Neural progenitor cell (in vitro differentiated cells): ENCODE results near the gene LSM2. TPM values are rescaled to one million over a fixed set of nuclear protein-coding genes. Genes with fewer than 3 reads are reported as not detected.

ENCODE experiments used
- DNase-seq: peaks from one replicate; pipeline ENCODE4 v3.0.0-alpha.2; 2016; ENCODE audit warnings: low spot score
- H2AFZ ChIP-seq: fragments of 200-600 bp; sonication (generic); replicated peaks from 2 replicates; pipeline ENCODE4 v1.6.1; 2016; ENCODE audit warnings: antibody characterized with exemption
- H3F3A ChIP-seq: fragments of 200-600 bp; sonication (generic); 2 replicates; pipeline ENCODE4 v1.6.1; 2016; ENCODE audit warnings: antibody characterized with exemption, low read depth
- H3K27ac ChIP-seq: fragments of 200-600 bp; sonication (generic); 2 replicates; pipeline ENCODE4 v1.5.1; 2016; ENCODE audit warnings: mild to moderate bottlenecking
- H3K27me3 ChIP-seq: fragments of 200-600 bp; sonication (generic); 2 replicates; pipeline ENCODE4 v1.6.1; 2016; ENCODE audit warnings: mild to moderate bottlenecking, moderate library complexity
- H3K36me3 ChIP-seq: fragments of 200-600 bp; sonication (generic); 2 replicates; pipeline ENCODE4 v1.5.1; 2016
- H3K4me1 ChIP-seq: fragments of 200-600 bp; sonication (generic); 2 replicates; pipeline ENCODE4 v1.6.1; 2016; ENCODE audit warnings: mixed run types
- H3K4me2 ChIP-seq: fragments of 200-600 bp; sonication (generic); 2 replicates; pipeline ENCODE4 v1.6.1; 2016
- H3K4me3 ChIP-seq: fragments of 200-600 bp; sonication (generic); 2 replicates; pipeline ENCODE4 v1.5.1; 2016
- H3K79me2 ChIP-seq: fragments of 200-600 bp; sonication (generic); 2 replicates; pipeline ENCODE4 v1.6.1; 2016; ENCODE audit warnings: low read depth
- H3K9ac ChIP-seq: fragments of 200-600 bp; sonication (generic); 2 replicates; pipeline ENCODE4 v1.6.1; 2016
- H3K9me3 ChIP-seq: fragments of 200-600 bp; sonication (generic); 2 replicates; pipeline ENCODE4 v1.5.1; 2016; ENCODE audit warnings: low read depth
- H4K20me1 ChIP-seq: fragments of 200-600 bp; sonication (generic); 2 replicates; pipeline ENCODE4 v1.6.1; 2016; ENCODE audit warnings: low read depth
- H3K27ac Mint-ChIP-seq: 3 replicates; pipeline ENCODE4 v1.8.0; 2021; ENCODE audit warnings: mixed read lengths
- H3K27me3 Mint-ChIP-seq: 2 replicates; pipeline ENCODE4 v1.8.0; 2022; ENCODE audit warnings: low read depth, mild to moderate bottlenecking, inconsistent platforms, moderate library complexity, mixed read lengths; ENCODE audit not compliant: insufficient read depth
- H3K36me3 Mint-ChIP-seq: 3 replicates; pipeline ENCODE4 v1.8.0; 2021; ENCODE audit warnings: mixed read lengths
- H3K4me1 Mint-ChIP-seq: 3 replicates; pipeline ENCODE4 v1.8.0; 2021; ENCODE audit warnings: mixed read lengths
- H3K4me3 Mint-ChIP-seq: 3 replicates; pipeline ENCODE4 v1.8.0; 2021; ENCODE audit warnings: mild to moderate bottlenecking, moderate library complexity, mixed read lengths
- H3K9me3 Mint-ChIP-seq: 3 replicates; pipeline ENCODE4 v1.8.0; 2020; ENCODE audit warnings: mixed read lengths
- CTCF ChIP-seq: fragments of 200-600 bp; sonication (generic); IDR thresholded peaks from 2 replicates; pipeline ENCODE4 v1.5.1; 2017; ENCODE audit warnings: antibody characterized with exemption, mild to moderate bottlenecking
- EZH2 ChIP-seq: fragments of 200-600 bp; sonication (generic); IDR thresholded peaks from 2 replicates; pipeline ENCODE4 v1.6.1; 2017; ENCODE audit warnings: antibody characterized with exemption, mild to moderate bottlenecking, moderate library complexity
- EZH2phosphoT487 ChIP-seq: fragments of 200-600 bp; sonication (generic); IDR thresholded peaks from 2 replicates; pipeline ENCODE4 v1.6.1; 2017; ENCODE audit warnings: antibody characterized with exemption
- total RNA-seq: library from RNA; depleted of rRNA; stranded (reverse); fragments of >200 nt; gene quantifications from 2 replicates; pipeline ENCODE4 v1.2.3, GENCODE V29; 2015; ENCODE audit warnings: low replicate concordance

The LSM2 gene
- total RNA-seq, 1 donor from 2014 or later, result 105 TPM

- Mint-ChIP-seq H3K27me3 (no peaks in the 10 kb centered on the region), H3K4me3 (no peak within 1 kb of the TSS), H3K36me3 (peaks cover 4% of the 10 kb centered on the region), H3K9me3 (no peaks in the 10 kb centered on the region), H3K4me1 (peaks cover 6% of the 10 kb centered on the region), H3K27ac (peak within 1 kb of the TSS; percentile 21)
- Histone ChIP-seq H3K9ac (no peak within 1 kb of the TSS), H3K9me3 (no peaks in the 10 kb centered on the region), H3K27ac (no peak within 1 kb of the TSS), H3K36me3 (no peaks in the 10 kb centered on the region), H3F3A (no peaks in the 10 kb centered on the region), H3K79me2 (no peaks in the 10 kb centered on the region), H3K27me3 (no peaks in the 10 kb centered on the region), H2AFZ (no peak within 1 kb of the TSS), H3K4me2 (no peak within 1 kb of the TSS), H3K4me1 (no peaks in the 10 kb centered on the region), H3K4me3 (no peak within 1 kb of the TSS), H4K20me1 (no peaks in the 10 kb centered on the region)
- DNase-seq, result no peak
- no peak for TF ChIP-seq EZH2
- TF ChIP-seq CTCF, result no peak
- TF ChIP-seq EZH2phosphoT487, result no peak
Observed at GRCh38 chr6:31776989-31777666, 29.6 kb downstream of the LSM2 start, which contains the start of gene VWA7. Gene VWA7 (minus strand): TSS chr6:31777328. CDS start chr6:31776779, 549 bp downstream.

- H4K20me1 ChIP-seq, result no peaks in the 10 kb centered on the region
- Mint-ChIP-seq H3K4me1 (peaks cover 6% of the 10 kb centered on the region), H3K9me3 (no peaks in the 10 kb centered on the region), H3K27ac (peak overlapping the region; percentile 14), H3K4me3 (no peak overlapping the region), H3K27me3 (no peaks in the 10 kb centered on the region), H3K36me3 (peaks cover 4% of the 10 kb centered on the region)
- H3F3A ChIP-seq, result no peaks in the 10 kb centered on the region
- H3K4me2 ChIP-seq, result no peak overlapping the region
- H3K4me1 ChIP-seq, result no peaks in the 10 kb centered on the region
- H3K36me3 ChIP-seq, result no peaks in the 10 kb centered on the region
- H3K79me2 ChIP-seq, result no peaks in the 10 kb centered on the region
- no peak for DNase-seq
- no peak overlapping the region for H2AFZ ChIP-seq
- no peak overlapping the region for H3K27ac ChIP-seq
- H3K27me3 ChIP-seq, result no peaks in the 10 kb centered on the region
- no peak for TF ChIP-seq EZH2
- TF ChIP-seq CTCF, result no peak
- TF ChIP-seq EZH2phosphoT487, result no peak
- no peak overlapping the region for H3K4me3 ChIP-seq
- H3K9ac ChIP-seq, result no peak overlapping the region
- no peaks in the 10 kb centered on the region for H3K9me3 ChIP-seq
Observed at GRCh38 chr6:31776485-31776988, 30.2 kb downstream of the LSM2 start.

GRCh38 chr6:31775633-31776484 lies 30.9 kb downstream of the LSM2 start:
- no peak for TF ChIP-seq EZH2phosphoT487
- TF ChIP-seq EZH2, result no peak
- TF ChIP-seq CTCF, result no peak
- Histone ChIP-seq H2AFZ (no peak overlapping the region), H3K36me3 (no peaks in the 10 kb centered on the region), H3K27me3 (no peaks in the 10 kb centered on the region), H3K4me1 (no peaks in the 10 kb centered on the region), H3K4me2 (no peak overlapping the region), H3F3A (no peaks in the 10 kb centered on the region), H4K20me1 (no peaks in the 10 kb centered on the region), H3K9me3 (no peaks in the 10 kb centered on the region), H3K79me2 (no peaks in the 10 kb centered on the region), H3K4me3 (no peak overlapping the region), H3K27ac (no peak overlapping the region), H3K9ac (no peak overlapping the region)
- DNase-seq, result no peak
- Mint-ChIP-seq H3K4me1 (peaks cover 6% of the 10 kb centered on the region), H3K36me3 (peaks cover 4% of the 10 kb centered on the region), H3K9me3 (no peaks in the 10 kb centered on the region), H3K4me3 (no peak overlapping the region), H3K27ac (peak overlapping the region; percentile 34), H3K27me3 (peaks cover 2% of the 10 kb centered on the region)
